ENCODE data around the gene MTSS2.

DNA sequence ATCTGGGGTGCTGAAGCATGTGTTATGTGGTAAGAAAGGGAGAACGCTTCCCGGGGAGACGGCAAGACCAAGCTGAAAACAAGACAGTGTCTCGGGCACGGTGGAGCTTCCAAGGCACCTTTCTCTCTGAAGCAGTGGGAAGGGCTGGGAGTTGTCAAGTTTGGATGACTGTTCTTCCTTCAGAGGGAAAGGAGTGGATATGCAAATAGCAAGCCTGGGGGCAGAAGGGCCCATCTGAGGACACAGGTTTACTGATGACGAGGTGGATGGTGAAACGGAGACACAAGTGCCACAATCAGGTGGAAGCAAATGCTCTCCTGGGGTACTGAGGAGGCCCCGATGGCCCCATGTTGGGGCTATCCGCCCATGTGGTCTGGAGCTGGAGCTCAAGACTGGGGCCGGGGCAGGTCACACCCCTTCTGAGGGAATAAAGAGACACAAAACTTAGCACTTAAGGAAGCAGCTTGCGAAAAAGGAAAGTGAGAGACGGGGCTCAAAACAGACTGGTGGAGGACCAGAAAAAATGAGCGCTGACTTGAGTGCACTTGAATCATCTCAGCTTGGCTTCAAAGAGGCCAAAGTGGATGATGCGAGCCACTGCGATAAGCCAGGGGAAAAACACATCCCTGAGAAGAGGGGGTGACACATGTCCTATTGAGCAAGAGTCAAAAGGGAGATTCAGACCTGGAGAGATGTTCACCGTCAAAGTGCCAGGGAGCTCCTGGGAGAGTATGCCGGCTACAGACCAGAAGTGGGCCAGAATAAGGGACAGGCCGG, 34.8 kb upstream of the MTSS2 start:
- TF ChIP-seq TBP (IDR thresholded peaks at IDR 0.05; ENCODE audit: low read depth, low read length) (no peak), POLR2A (IDR thresholded peaks at IDR 0.05; ENCODE audit: control extremely low read depth in 1 of 2, low read depth in 2 of 2, low read length in 2 of 2) (no peak), EP300 (IDR thresholded peaks at IDR 0.05; ENCODE audit: borderline replicate concordance in 1 of 2, low read depth in 2 of 2, low read length in 2 of 2) (no peak), SUZ12 (IDR thresholded peaks at IDR 0.05; ENCODE audit: low read length) (no peak), CEBPB (IDR thresholded peaks at IDR 0.05; ENCODE audit: low read depth, low read length) (no peak), NRF1 (IDR thresholded peaks at IDR 0.05; ENCODE audit: low read depth, low read length) (no peak), ZNF274 (IDR thresholded peaks at IDR 0.05; ENCODE audit: borderline replicate concordance, extremely low read depth, low read length) (no peak), CHD1 (IDR thresholded peaks at IDR 0.05; ENCODE audit: low read depth, low read length) (no peak)
- TF ChIP-seq, protein P1, sequence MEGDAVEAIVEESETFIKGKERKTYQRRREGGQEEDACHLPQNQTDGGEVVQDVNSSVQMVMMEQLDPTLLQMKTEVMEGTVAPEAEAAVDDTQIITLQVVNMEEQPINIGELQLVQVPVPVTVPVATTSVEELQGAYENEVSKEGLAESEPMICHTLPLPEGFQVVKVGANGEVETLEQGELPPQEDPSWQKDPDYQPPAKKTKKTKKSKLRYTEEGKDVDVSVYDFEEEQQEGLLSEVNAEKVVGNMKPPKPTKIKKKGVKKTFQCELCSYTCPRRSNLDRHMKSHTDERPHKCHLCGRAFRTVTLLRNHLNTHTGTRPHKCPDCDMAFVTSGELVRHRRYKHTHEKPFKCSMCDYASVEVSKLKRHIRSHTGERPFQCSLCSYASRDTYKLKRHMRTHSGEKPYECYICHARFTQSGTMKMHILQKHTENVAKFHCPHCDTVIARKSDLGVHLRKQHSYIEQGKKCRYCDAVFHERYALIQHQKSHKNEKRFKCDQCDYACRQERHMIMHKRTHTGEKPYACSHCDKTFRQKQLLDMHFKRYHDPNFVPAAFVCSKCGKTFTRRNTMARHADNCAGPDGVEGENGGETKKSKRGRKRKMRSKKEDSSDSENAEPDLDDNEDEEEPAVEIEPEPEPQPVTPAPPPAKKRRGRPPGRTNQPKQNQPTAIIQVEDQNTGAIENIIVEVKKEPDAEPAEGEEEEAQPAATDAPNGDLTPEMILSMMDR (IDR thresholded peaks at IDR 0.05; ENCODE audit: control extremely low read depth in 1 of 3, insufficient read depth in 1 of 3, low read depth in 1 of 3, low read length in 3 of 3) = no peak

All from H1 (cell line).